Neuronal stem cell (in vitro differentiated cells): Measurements from ENCODE around the gene SLC28A1.

Source experiments
- DNase-seq: peaks from one replicate; pipeline ENCODE4 v3.0.0-alpha.2; 2013; ENCODE audit warnings: low spot score
- H2AFZ ChIP-seq: one replicate; pipeline ENCODE4 v1.6.1; 2013; ENCODE audit warnings: mild to moderate bottlenecking, low read length, inconsistent platforms
- H2AK5ac ChIP-seq: 2 replicates; pipeline ENCODE4 v1.6.1; 2013; ENCODE audit warnings: low read depth, mild to moderate bottlenecking, inconsistent platforms, low read length, moderate library complexity, mixed read lengths
- H2BK120ac ChIP-seq: 2 replicates; pipeline ENCODE4 v1.6.1; 2013; ENCODE audit warnings: low read depth, mild to moderate bottlenecking, inconsistent platforms, low read length, moderate library complexity, mixed read lengths
- H2BK12ac ChIP-seq: one replicate; pipeline ENCODE4 v1.6.1; 2013; ENCODE audit warnings: low read length, inconsistent platforms
- H2BK15ac ChIP-seq: 2 replicates; pipeline ENCODE4 v1.6.1; 2013; ENCODE audit warnings: mild to moderate bottlenecking, low read length, inconsistent platforms, mixed read lengths
- H2BK5ac ChIP-seq: one replicate; pipeline ENCODE4 v1.6.1; 2013; ENCODE audit warnings: inconsistent platforms, mild to moderate bottlenecking, low read length, moderate library complexity
- H3K14ac ChIP-seq: one replicate; pipeline ENCODE4 v1.6.1; 2013; ENCODE audit warnings: low read length, inconsistent platforms
- H3K18ac ChIP-seq: 2 replicates; pipeline ENCODE4 v1.6.1; 2013; ENCODE audit warnings: low read length, inconsistent platforms
- H3K23ac ChIP-seq: 2 replicates; pipeline ENCODE4 v1.6.1; 2013; ENCODE audit warnings: low read depth, mild to moderate bottlenecking, mixed read lengths, low read length, inconsistent platforms; ENCODE audit not compliant: poor library complexity
- H3K27ac ChIP-seq: replicated peaks from 3 replicates; pipeline ENCODE4 v1.5.1; 2013; ENCODE audit warnings: low read length, inconsistent platforms
- H3K27me3 ChIP-seq, 3 experiments: 2 replicates each; pipeline ENCODE4 v1.6.1; 2013; ENCODE audit warnings: low read length in 3 of 3, mild to moderate bottlenecking in 2 of 3, inconsistent platforms in 1 of 3, low read depth in 1 of 3, mixed read lengths in 1 of 3, moderate library complexity in 1 of 3; ENCODE audit not compliant: control insufficient read depth in 3 of 3, insufficient read depth in 3 of 3
- H3K36me3 ChIP-seq, 2 donors: replicated peaks in 1 of 2; 2 replicates each; pipeline ENCODE4 v1.6.1; 2013; ENCODE audit warnings: low read length in 2 of 2; ENCODE audit not compliant: control insufficient read depth in 2 of 2, insufficient read depth in 2 of 2
- H3K4ac ChIP-seq: 2 replicates; pipeline ENCODE4 v1.6.1; 2013; ENCODE audit warnings: inconsistent platforms, mild to moderate bottlenecking, low read length, moderate library complexity
- H3K4me1 ChIP-seq, 2 donors: 1 replicate in 1 of 2; 2 replicates in 1 of 2; pipeline ENCODE4 v1.6.1; 2013; ENCODE audit warnings: low read length in 2 of 2, low read depth in 1 of 2; ENCODE audit not compliant: control insufficient read depth in 2 of 2, insufficient read depth in 1 of 2
- H3K4me2 ChIP-seq: one replicate; pipeline ENCODE4 v1.6.1; 2013; ENCODE audit warnings: mild to moderate bottlenecking, low read length, inconsistent platforms; ENCODE audit not compliant: insufficient read depth, poor library complexity, severe bottlenecking
- H3K4me3 ChIP-seq, 2 donors: 2 replicates each; pipeline ENCODE4 v1.5.1; 2013; ENCODE audit warnings: low read length in 2 of 2, mild to moderate bottlenecking in 2 of 2, inconsistent platforms in 1 of 2, moderate library complexity in 1 of 2
- H3K79me1 ChIP-seq: one replicate; pipeline ENCODE4 v1.6.1; 2013; ENCODE audit warnings: low read depth, mild to moderate bottlenecking, inconsistent platforms, low read length, moderate library complexity
- H3K9ac ChIP-seq: one replicate; pipeline ENCODE4 v1.6.1; 2013; ENCODE audit warnings: mild to moderate bottlenecking, low read depth, low read length, inconsistent platforms; ENCODE audit not compliant: poor library complexity
- H3K9me3 ChIP-seq, 2 donors: replicated peaks in 1 of 2; 2 replicates each; pipeline versions ENCODE3 to v1.6.1; 2013; ENCODE audit warnings: low read length in 2 of 2, mild to moderate bottlenecking in 2 of 2, inconsistent platforms in 1 of 2, low read depth in 1 of 2, mixed read lengths in 1 of 2, moderate library complexity in 1 of 2; ENCODE audit not compliant: control insufficient read depth in 2 of 2, insufficient read depth in 1 of 2
- H4K8ac ChIP-seq: one replicate; pipeline ENCODE4 v1.6.1; 2013; ENCODE audit warnings: low read depth, mild to moderate bottlenecking, inconsistent platforms, low read length, moderate library complexity
- H4K91ac ChIP-seq: one replicate; pipeline ENCODE4 v1.6.1; 2013; ENCODE audit warnings: low read length, low read depth, mild to moderate bottlenecking, inconsistent platforms; ENCODE audit not compliant: poor library complexity
- WGBS, 2 donors: extraction: QIAGEN DNeasy Blood & Tissue Kit; methylation state at CpG; one replicate each; pipeline ENCODE4 v1.1.7; 2013; ENCODE audit warnings: missing lambda C conversion rate in 2 of 2, mixed read lengths in 1 of 2; ENCODE audit not compliant: insufficient read length in 2 of 2, insufficient replicate concordance in 1 of 2; ENCODE audit errors: extremely low coverage in 2 of 2; 5-methylcytosine and 5-hydroxymethylcytosine counted together

Gene SLC28A1

GRCh38 chr15:84885801-84886200, 1.3 kb downstream of the SLC28A1 start:
- no peak overlapping the region for H2AFZ ChIP-seq
- DNase-seq: no peak
- H3K9ac ChIP-seq: no peak overlapping the region
- no peak overlapping the region for H2BK120ac ChIP-seq
- no peak overlapping the region for H3K27ac ChIP-seq
- H3K18ac ChIP-seq: no peak overlapping the region
- H3K79me1 ChIP-seq: no peaks in the 10 kb centered on the region
- H3K36me3 ChIP-seq: no peaks in the 10 kb centered on the region
- H4K91ac ChIP-seq: no peak overlapping the region
- no peak overlapping the region for H3K14ac ChIP-seq
- H3K4me1 ChIP-seq: peaks cover 0 to 2% of the 10 kb centered on the region in 2 donors
- no peak overlapping the region for H2BK5ac ChIP-seq
- no peak overlapping the region for H4K8ac ChIP-seq
- H3K4me3 ChIP-seq: no peak overlapping the region
- H3K27me3 ChIP-seq: peaks cover 0 to 18% (median 0%) of the 10 kb centered on the region in 3 experiments
- no peak overlapping the region for H3K4me2 ChIP-seq
- H3K23ac ChIP-seq: no peak overlapping the region
- H3K9me3 ChIP-seq: no peaks in the 10 kb centered on the region
- H2AK5ac ChIP-seq: no peak overlapping the region
- H3K4ac ChIP-seq: no peak overlapping the region
- H2BK15ac ChIP-seq: no peak overlapping the region
- WGBS, 2 donors: no CpG with 5 or more reads among the region's 7 CpGs
- no peak overlapping the region for H2BK12ac ChIP-seq

- no peak overlapping the region for H4K91ac ChIP-seq
- no peak overlapping the region for H2BK5ac ChIP-seq
- H3K18ac ChIP-seq: no peak overlapping the region
- no peak overlapping the region for H3K9ac ChIP-seq
- no peaks in the 10 kb centered on the region for H3K79me1 ChIP-seq
- no peak for DNase-seq
- H2BK120ac ChIP-seq: peak overlapping the region; percentile 82
- no peaks in the 10 kb centered on the region for H3K36me3 ChIP-seq
- H3K14ac ChIP-seq: no peak overlapping the region
- peaks cover 0 to 18% (median 0%) of the 10 kb centered on the region in 3 experiments for H3K27me3 ChIP-seq
- H3K4me3 ChIP-seq: no peak overlapping the region
- H3K4me2 ChIP-seq: no peak overlapping the region
- peak overlapping the region; percentile 5 for H2AK5ac ChIP-seq
- no peak overlapping the region for H2BK12ac ChIP-seq
- no peak overlapping the region for H2AFZ ChIP-seq
- no peak overlapping the region for H4K8ac ChIP-seq
- H2BK15ac ChIP-seq: no peak overlapping the region
- no peak overlapping the region for H3K4ac ChIP-seq
- WGBS, 2 donors: no CpG with 5 or more reads among the region's 14 CpGs
- no peak overlapping the region for H3K27ac ChIP-seq
- H3K4me1 ChIP-seq: peaks cover 0 to 2% of the 10 kb centered on the region in 2 donors
- H3K23ac ChIP-seq: no peak overlapping the region
- no peaks in the 10 kb centered on the region for H3K9me3 ChIP-seq
These were observed 1.9 kb downstream of the SLC28A1 start for GRCh38 chr15:84886211-84886983.

GRCh38 chr15:84886984-84887299, 2.5 kb downstream of the SLC28A1 start:
- Histone ChIP-seq H4K91ac (no peak overlapping the region), H3K4me2 (no peak overlapping the region), H3K79me1 (no peaks in the 10 kb centered on the region), H2BK12ac (no peak overlapping the region), H2BK5ac (no peak overlapping the region), H2AK5ac (no peak overlapping the region), H3K4me1 (peaks cover 0 to 2% of the 10 kb centered on the region in 2 donors), H3K4me3 (no peak overlapping the region), H3K27me3 (peaks cover 0 to 18% (median 0%) of the 10 kb centered on the region in 3 experiments), H3K14ac (no peak overlapping the region), H3K18ac (no peak overlapping the region), H3K9me3 (no peaks in the 10 kb centered on the region), H3K27ac (no peak overlapping the region), H2BK120ac (no peak overlapping the region), H3K23ac (no peak overlapping the region), H3K9ac (no peak overlapping the region), H3K4ac (no peak overlapping the region), H4K8ac (no peak overlapping the region), H3K36me3 (no peaks in the 10 kb centered on the region), H2AFZ (no peak overlapping the region), H2BK15ac (no peak overlapping the region)
- no peak for DNase-seq
- no CpG with 5 or more reads among the region's 1 CpG for WGBS, 2 donors

GRCh38 chr15:84887938-84888337, 3.5 kb downstream of the SLC28A1 start:
- no peak overlapping the region for H3K4me3 ChIP-seq
- H3K9ac ChIP-seq: no peak overlapping the region
- H3K14ac ChIP-seq: peak overlapping the region; percentile 25
- H2AK5ac ChIP-seq: no peak overlapping the region
- no peak overlapping the region for H3K23ac ChIP-seq
- no peak overlapping the region for H2BK12ac ChIP-seq
- H3K27me3 ChIP-seq: peaks cover 0 to 18% (median 0%) of the 10 kb centered on the region in 3 experiments
- no peak overlapping the region for H3K27ac ChIP-seq
- peak overlapping the region; percentile 7 for H3K18ac ChIP-seq
- H3K4me2 ChIP-seq: no peak overlapping the region
- peaks cover 0 to 2% of the 10 kb centered on the region in 2 donors for H3K4me1 ChIP-seq
- no peak for DNase-seq
- H3K9me3 ChIP-seq: no peaks in the 10 kb centered on the region
- H4K91ac ChIP-seq: no peak overlapping the region
- no peak overlapping the region for H3K4ac ChIP-seq
- H2BK5ac ChIP-seq: no peak overlapping the region
- H2AFZ ChIP-seq: no peak overlapping the region
- H3K79me1 ChIP-seq: no peaks in the 10 kb centered on the region
- WGBS, 2 donors: no CpG with 5 or more reads among the region's 4 CpGs
- no peaks in the 10 kb centered on the region for H3K36me3 ChIP-seq
- H2BK120ac ChIP-seq: no peak overlapping the region
- H4K8ac ChIP-seq: no peak overlapping the region
- no peak overlapping the region for H2BK15ac ChIP-seq
